Measurements from ENCODE around the gene IGF2BP3.

Gene IGF2BP3

DNA sequence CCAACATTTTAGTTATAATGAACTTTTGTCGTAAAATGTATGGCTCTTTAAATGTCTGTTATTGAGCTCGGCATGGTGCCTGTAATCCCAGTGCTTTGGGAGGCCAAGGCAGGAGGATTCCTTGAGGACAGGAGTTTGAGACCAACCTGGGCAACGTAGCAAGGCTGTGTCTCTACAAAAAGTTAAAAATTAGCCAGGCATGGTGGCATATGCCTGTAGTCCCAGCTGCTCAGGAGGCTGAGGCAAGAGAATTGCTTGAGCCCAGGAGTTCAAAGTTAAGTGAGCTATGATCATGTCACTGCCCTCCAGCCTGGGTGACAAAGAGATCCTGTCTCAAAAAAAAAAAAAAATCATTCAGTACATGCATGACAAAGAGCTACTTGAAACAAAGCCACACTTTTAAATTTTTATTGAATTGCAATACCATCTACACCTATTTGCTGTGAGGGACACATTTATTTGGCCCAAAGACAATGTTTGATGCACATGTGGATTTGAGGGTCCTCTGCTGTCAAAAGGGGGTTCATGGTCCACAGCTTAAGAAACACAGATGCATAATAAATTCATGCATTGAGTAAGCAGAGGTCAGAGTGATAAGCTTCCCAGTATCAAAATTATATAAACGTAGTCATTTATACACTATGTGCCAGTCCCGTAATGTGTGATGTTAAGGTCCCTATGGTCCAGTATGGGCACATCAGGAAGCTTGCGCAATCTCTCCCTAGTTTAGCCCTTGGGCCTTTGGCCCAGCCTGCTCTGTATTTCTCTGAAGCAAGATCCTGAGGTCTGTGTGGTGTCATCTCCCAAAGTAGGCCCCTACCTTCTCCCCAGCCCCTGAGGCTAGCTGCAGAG is 175.5 kb downstream of the IGF2BP3 start:
- DNase-seq (ENCODE audit: low read depth): no peak

DNA sequence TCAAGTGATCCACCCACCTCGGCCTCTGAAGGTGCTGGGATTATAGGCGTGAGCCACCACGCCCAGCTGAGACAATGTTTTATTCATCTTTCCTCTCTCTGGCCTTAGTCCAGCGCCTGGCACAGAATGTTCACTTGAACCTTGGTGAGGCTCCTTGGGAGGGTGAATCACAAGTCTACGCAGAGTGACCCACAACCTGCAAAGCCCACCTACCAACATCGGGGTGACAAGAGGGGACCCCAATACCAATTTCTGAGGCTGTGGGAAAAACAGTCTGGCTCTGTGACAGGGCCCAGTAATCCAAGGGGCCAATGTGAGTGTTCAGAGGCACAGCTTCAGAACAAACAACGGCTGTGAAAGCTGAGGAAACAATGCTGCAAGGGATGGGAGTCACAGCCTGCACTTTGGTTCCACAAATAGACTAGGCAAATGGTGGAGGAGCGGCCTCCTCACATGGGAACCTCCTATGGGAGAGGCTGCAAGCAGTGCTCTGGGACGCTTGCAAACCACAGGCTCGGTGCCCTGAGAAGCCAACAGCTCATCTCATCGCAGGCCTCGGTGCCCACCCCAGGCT is 176.7 kb downstream of the IGF2BP3 start:
- no peak for DNase-seq (ENCODE audit: low read depth)

GRCh38 chr7:23292623-23293022 is 177.7 kb downstream of the IGF2BP3 start:
- no peak for DNase-seq (ENCODE audit: low read depth)

DNA sequence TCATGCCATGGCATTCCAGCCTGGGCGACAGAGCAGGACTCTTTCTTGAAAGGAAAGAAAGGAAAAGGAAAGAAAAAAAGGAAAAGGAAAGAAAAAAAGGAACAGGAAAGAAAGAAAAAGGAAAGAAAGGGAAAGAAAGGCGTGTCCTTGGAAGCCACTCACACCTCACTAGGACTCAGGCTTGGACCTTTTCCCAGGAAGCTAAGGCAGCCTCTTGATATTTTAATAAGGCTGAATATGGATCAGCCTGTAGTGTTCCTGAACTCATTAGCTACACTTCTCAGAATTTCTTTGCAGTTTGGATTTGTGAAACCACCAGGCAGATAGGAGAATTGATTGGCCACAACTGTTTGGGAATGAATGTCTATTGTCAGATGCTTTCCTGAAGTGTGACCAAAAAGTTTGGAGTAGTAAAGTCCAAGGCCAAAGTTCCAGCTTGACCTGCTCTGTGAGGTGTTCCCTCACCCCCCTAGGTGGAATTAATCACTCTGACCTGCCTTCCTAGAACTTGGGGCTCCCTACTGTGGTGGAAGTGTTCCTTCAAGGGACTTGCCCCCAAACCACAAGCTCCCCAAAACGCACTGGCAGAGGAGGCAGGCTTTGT is 178.2 kb downstream of the IGF2BP3 start:
- no peak for DNase-seq (ENCODE audit: low read depth)

- DNase-seq (ENCODE audit: low read depth): no peak
Observed at GRCh38 chr7:23290993-23291392, 179.3 kb downstream of the IGF2BP3 start.

DNA sequence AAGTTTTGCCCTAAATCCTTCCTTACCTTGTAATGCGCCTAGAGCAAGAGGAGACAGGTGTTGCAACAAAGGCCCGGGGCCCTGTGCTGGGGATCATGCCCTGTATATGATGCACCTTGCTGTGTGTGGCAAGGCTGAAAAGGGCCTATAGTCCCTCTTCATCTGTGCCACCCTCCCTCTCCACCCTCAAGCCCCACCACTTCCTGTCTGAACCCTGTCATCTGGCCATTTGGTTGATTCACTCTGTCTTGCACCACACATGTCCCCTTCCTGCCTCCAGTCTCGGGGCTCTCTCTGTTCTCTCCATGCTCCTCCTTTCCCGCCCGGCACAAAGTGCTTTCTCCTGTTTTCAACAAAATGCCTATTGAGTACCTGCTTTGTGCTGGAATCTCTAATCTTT is 182.7 kb downstream of the IGF2BP3 start:
- DNase-seq (ENCODE audit: low read depth): no peak

DNA sequence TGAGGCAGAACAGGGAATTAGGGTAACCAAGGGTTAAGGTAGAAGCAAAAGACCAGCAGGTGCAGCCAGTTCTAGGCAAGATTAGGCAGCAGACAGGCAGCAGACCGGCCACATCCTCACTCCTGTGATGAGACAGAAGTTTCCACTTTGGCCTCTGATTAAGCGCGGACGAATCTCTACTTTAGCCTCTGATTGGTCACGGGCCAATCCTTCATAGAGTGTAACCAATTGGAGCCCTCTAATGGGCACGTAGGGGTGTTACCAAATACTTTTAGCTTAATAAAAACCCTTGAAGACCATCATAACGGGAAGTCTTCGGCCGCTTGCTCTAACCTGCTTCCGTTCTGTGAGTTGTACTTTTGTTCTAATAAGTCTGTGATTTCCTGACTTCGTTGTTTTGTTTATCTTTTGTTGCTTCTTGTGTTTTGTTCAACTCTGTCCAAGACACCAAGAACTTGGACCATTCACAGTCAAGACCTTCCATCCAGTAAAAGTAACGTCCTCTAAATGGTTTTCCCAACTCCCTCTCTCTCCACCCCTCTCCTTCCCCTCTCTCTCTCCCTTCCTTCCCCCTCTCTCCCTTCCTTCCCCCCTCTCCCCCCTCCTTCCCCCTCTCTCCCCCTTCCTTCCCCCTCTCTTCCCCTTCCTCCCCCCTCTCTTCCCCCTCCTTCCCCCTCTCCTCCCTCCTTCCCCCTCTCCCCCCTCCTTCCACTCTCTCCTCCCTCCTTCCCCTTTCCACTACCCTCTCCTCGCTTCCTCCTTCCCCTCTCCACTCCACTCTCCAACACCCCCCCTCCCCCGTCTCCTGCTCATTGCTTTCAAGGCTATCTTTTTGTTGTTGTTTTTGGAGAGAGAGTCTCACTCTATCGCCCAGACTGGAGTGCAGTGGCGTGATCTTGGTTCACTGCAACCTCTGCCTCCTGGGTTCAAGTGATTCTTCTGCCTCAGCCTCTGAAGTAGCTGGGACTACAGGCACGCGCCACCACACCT is 184.3 kb downstream of the IGF2BP3 start:
- no peak for DNase-seq (ENCODE audit: low read depth)

DNA sequence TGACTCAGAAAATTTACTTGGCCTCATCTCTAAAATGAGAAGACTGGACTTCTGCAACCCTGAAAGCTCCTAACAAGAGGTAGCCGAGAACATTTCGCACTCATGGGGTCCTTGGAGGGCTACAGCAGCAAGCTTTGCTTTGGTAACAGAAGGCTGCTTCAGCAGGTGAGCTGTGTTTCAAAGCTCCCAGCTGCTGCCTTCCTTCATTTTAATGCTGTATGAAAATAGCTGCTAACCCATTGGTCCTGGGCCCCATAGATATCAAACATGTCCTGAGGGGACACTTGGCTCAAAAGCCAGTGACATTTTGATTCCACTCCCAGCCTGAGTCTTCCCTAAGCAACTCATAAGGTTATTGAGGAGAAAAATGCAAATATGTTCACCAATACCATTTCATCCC is 185.4 kb downstream of the IGF2BP3 start:
- DNase-seq (ENCODE audit: low read depth): no peak

DNA sequence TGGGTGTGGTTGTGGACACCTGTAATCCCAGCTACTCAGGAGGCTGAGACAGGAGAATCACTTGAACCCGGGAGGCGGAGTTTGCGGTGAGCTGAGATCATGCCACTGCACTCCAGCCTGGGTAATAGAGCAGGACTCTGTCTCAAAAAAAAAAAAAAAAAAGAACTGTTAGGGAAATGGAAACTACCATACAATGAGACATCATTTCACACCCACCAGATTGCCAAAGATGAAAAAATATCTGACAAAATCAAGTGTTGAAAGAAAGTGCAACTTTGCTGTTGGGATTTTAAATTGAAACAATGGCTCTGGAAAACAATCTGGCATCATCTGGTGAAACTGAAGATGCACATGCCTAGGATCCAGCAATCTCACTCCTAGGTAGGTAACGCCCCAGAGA is 187.2 kb downstream of the IGF2BP3 start:
- no peak for DNase-seq (ENCODE audit: low read depth)

- DNase-seq (ENCODE audit: low read depth): no peak
Observed at GRCh38 chr7:23279819-23280525, 190.3 kb downstream of the IGF2BP3 start.

- no peak for DNase-seq (ENCODE audit: low read depth)
Observed at GRCh38 chr7:23277359-23277989, 192.8 kb downstream of the IGF2BP3 start.

DNA sequence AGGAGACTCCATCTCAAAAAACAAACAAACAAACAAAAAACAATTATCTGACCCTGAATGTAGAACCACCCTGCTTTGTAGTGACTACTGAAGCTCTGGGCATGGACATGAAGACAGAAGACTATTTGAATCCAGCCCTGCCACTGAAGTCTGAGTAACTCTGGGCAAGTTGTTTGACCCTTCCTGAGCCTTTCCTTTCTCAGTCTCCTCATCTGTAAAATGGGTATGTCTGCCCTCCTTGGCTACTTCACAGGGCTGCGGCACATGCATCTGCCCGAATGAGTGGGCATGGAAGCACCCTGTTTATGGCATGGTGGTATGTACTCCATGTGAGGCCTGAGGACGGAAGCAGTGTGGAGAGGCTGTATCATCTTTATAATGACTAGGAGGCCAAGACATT is 193.3 kb downstream of the IGF2BP3 start:
- DNase-seq (ENCODE audit: low read depth): no peak

DNA sequence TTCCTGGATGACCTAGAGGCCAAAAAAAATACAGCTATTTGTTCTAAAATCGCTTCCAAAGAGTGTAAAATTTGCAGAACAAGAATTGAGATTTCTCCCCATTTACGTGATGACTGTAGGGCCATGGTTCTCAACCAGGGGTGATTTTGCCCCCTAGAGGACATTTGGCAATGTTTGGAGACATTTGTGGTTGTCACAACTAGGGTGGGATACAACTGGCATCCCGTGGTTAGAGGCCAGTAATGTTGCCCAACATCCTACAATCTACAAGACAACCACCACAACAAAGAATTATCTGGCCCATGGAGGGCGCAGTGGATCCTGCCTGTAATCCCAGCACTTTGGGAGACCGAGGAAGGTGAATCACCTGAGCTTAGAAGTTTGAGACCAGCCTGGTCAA is 193.9 kb downstream of the IGF2BP3 start:
- DNase-seq (ENCODE audit: low read depth): no peak

GRCh38 chr7:23275912-23276311 is 194.4 kb downstream of the IGF2BP3 start:
- no peak for DNase-seq (ENCODE audit: low read depth)

DNA sequence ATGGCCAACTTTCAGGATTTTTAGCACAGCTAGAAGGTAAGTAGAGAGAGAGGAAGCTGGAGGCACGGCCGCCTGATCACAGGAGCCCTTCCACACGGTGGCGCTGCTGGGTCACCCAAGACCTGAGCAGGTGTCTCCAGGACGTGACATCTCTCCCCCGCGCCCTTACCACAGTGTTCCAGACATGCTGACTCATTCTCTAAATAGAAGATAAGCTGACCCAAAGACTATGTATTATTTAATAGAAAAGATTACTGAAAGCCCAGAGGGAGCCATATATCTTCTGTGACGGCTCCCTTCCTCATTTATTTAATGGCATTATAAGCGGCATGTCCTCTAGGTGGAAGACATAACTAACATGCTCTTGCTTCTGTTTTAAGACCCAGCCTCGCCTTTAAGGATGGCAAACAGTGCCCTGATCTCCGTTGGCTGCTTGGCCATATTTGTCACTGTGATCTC is 197.1 kb downstream of the IGF2BP3 start:
- peak; percentile 82 for DNase-seq (ENCODE audit: low read depth)

- DNase-seq (ENCODE audit: low read depth): no peak
Observed at GRCh38 chr7:23272275-23272674, 198.0 kb downstream of the IGF2BP3 start.

DNA sequence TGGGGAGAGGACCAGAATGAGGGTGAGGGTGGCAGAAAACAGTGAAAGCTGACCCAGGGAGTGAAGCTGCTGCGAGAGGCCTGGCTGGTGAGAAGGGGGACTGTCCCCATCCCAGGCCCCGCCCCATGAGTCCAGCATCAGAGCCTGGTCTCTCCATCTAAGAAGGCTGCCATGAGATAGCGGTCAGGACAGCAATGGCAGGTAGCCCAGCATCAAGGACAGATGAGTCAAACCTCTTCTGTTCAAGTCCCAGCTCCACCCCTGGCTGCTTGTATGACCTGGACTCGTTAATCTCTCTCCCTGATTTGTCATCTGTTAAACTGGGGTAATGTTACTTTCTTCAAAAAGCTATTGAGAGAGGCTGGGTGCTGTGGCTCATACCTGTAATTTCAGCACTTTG is 201.5 kb downstream of the IGF2BP3 start:
- no peak for DNase-seq (ENCODE audit: low read depth)

DNA sequence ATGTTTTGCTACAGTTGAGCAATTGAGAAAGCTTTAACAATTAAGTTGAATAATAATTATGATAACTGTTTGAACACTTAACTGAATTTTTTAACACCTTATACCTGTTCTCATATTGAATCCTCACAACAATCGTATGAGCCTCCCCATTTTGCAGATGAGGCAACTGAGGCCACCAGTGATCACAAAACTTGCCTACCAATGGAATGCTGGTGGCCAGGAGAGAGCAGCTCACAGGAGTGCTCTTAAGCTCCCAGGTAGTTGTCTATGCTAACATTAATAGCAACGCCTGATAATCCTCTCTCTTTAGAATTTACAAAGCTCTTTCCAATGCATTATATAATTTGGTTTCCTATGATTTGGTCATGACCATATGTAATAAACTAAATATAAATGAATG is 202.1 kb downstream of the IGF2BP3 start:
- no peak for DNase-seq (ENCODE audit: low read depth)

DNA sequence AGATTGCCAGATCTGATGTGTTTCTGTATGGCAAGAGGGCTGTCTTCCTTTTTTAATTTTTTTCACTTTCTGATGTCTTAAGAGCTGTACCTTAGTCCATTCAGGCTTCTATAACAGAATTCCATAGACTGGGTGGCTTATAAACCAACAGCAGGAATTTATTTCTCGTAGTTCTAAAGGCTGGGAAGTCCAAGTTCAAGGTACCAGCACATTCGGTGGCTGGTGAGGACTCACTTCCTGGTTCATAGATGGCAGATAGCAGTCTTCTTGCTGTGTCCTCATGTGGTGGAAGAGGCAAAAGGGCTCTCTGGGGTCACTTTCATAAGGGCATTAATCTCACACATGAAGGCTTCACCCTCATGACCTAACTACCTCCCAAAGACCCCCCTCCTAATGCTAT is 202.9 kb downstream of the IGF2BP3 start:
- DNase-seq (ENCODE audit: low read depth): no peak

DNA sequence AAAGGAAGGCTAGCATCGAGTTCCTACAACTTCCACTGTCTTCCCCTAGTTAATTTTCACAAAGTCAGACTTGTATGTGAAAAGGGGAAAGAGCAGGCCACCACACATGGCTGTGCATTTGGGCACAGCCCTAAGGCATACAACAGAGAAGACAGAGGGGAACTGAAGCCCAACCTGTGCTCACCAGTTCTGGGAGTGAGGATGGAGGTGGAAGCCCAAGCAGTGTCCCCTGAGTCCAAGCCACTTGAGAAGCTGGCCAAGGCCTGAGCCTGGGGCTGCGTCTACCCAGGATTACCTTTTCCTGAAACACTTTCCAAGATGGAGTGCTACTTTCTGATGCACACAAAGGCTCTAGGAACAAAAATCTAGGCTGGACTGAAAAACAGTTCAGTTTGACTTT is 203.4 kb downstream of the IGF2BP3 start:
- DNase-seq (ENCODE audit: low read depth): no peak

- no peak for DNase-seq (ENCODE audit: low read depth)
Observed at GRCh38 chr7:23264916-23265458, 205.3 kb downstream of the IGF2BP3 start.
